Putamen (tissue), 1 donor: ENCODE data around the gene RASSF10.
"Not testable (repeated sequence)": the region's sequence is repeated elsewhere in the genome, so short reads cannot be mapped to it uniquely, and the experiment has no call there.

Experiments
- DNase-seq: peaks from one replicate; pipeline ENCODE4 v3.0.0-alpha.2; 2016; ENCODE audit warnings: low spot score

Gene RASSF10

GRCh38 chr11:13026722-13027121 is 17.6 kb downstream of the RASSF10 start:
- no peak for DNase-seq

GRCh38 chr11:13028322-13028721 is 19.2 kb downstream of the RASSF10 start:
- DNase-seq: no peak

- no peak for DNase-seq
Observed at GRCh38 chr11:13029872-13030271, 20.8 kb downstream of the RASSF10 start.

- no peak for DNase-seq
Observed at GRCh38 chr11:13030857-13031256, 21.7 kb downstream of the RASSF10 start.

- no peak for DNase-seq
Observed at GRCh38 chr11:13031349-13031748, 22.2 kb downstream of the RASSF10 start.

GRCh38 chr11:13033760-13034533 is 24.8 kb downstream of the RASSF10 start:
- no peak for DNase-seq

GRCh38 chr11:13035711-13036110 is 26.6 kb downstream of the RASSF10 start:
- no peak for DNase-seq

- DNase-seq: no peak
Observed at GRCh38 chr11:13036235-13036634, 27.1 kb downstream of the RASSF10 start.

- no peak for DNase-seq
Observed at GRCh38 chr11:13038366-13038765, 29.2 kb downstream of the RASSF10 start.

GRCh38 chr11:13039126-13039525 is 30.0 kb downstream of the RASSF10 start:
- no peak for DNase-seq

- DNase-seq: no peak
Observed at GRCh38 chr11:13040969-13041561, 31.9 kb downstream of the RASSF10 start.

GRCh38 chr11:13042873-13043342 is 33.8 kb downstream of the RASSF10 start:
- DNase-seq: no peak

- no peak for DNase-seq
Observed at GRCh38 chr11:13043912-13044628, 35.0 kb downstream of the RASSF10 start.

GRCh38 chr11:13045089-13045488 is 36.0 kb downstream of the RASSF10 start:
- DNase-seq: not testable (repeated sequence)

- no peak for DNase-seq
Observed at GRCh38 chr11:13045734-13046133, 36.6 kb downstream of the RASSF10 start.

- DNase-seq: no peak
Observed at GRCh38 chr11:13046637-13047570, 37.8 kb downstream of the RASSF10 start.

- DNase-seq: no peak
Observed at GRCh38 chr11:13047884-13048283, 38.8 kb downstream of the RASSF10 start.

- DNase-seq: no peak
Observed at GRCh38 chr11:13051257-13051656, 42.1 kb downstream of the RASSF10 start.

- no peak for DNase-seq
Observed at GRCh38 chr11:13052130-13052571, 43.0 kb downstream of the RASSF10 start.

- DNase-seq: no peak
Observed at GRCh38 chr11:13053255-13053917, 44.3 kb downstream of the RASSF10 start.

GRCh38 chr11:13054278-13054677 is 45.2 kb downstream of the RASSF10 start:
- no peak for DNase-seq
